Panc1 (cell line): ENCODE measurements around the gene NLRC5. TPM values are rescaled to one million over a fixed set of nuclear protein-coding genes. Genes with fewer than 3 reads are reported as not detected.

Experiments
- ATAC-seq: fragments of 200-7000 bp; cut with Tn5 transposase; 2 replicates; pipeline ENCODE4 v1.9.1; 2020; ENCODE audit warnings: mild to moderate bottlenecking, moderate library complexity
- BruUV-seq: library from RNA; stranded (reverse); fragments of 400-500 nt; replicated peaks from 2 replicates; lab custom pipeline; 2021; lab: Mats Ljungman, UMichigan
- CTCF ChIA-PET: fragments of 300-600 bp; sonication (Branson Sonifier 250); formaldehyde crosslinking; loops from one replicate; lab custom pipeline; 2022; ENCODE audit warnings: antibody characterized with exemption; lab: Charles Lee
- POLR2A ChIA-PET: fragments of 300-600 bp; sonication (Branson Sonifier 250); formaldehyde crosslinking; loops from one replicate; lab custom pipeline; 2022; ENCODE audit warnings: antibody characterized with exemption; lab: Charles Lee
- DNase-seq: peaks from one replicate; pipeline ENCODE4 v3.0.0-alpha.2; 2010; ENCODE audit warnings: low read depth, low spot score
- H3K27ac ChIP-seq: 2 replicates; pipeline ENCODE4 v1.5.1; 2011; ENCODE audit warnings: mild to moderate bottlenecking, low read length, inconsistent platforms
- H3K27me3 ChIP-seq: fragments of 200-500 bp; sonication (Bioruptor generic); 2 replicates; pipeline ENCODE4 v1.6.0; 2014; ENCODE audit warnings: low read length, inconsistent platforms; ENCODE audit not compliant: control insufficient read depth, insufficient read depth
- H3K36me3 ChIP-seq: fragments of 200-500 bp; sonication (Bioruptor generic); 2 replicates; pipeline ENCODE4 v1.5.1; 2014; ENCODE audit warnings: inconsistent platforms, mild to moderate bottlenecking, low read length, moderate library complexity; ENCODE audit not compliant: control insufficient read depth, insufficient read depth
- H3K4me1 ChIP-seq: 2 replicates; pipeline ENCODE4 v1.5.1; 2011; ENCODE audit warnings: inconsistent platforms, mild to moderate bottlenecking, low read length, moderate library complexity; ENCODE audit not compliant: control insufficient read depth, insufficient read depth
- H3K4me3 ChIP-seq, 2 experiments: 2 replicates each; pipeline ENCODE4 v1.5.1; 2011 to 2012; ENCODE audit warnings: low read depth in 2 of 2, low read length in 2 of 2, mild to moderate bottlenecking in 2 of 2, inconsistent platforms in 1 of 2, moderate library complexity in 1 of 2
- H3K9me3 ChIP-seq: fragments of 200-500 bp; sonication (Bioruptor generic); 2 replicates; pipeline ENCODE4 v1.5.1; 2014; ENCODE audit warnings: low read depth, mild to moderate bottlenecking, inconsistent platforms, low read length, moderate library complexity; ENCODE audit not compliant: control insufficient read depth, insufficient read depth
- CTCF ChIP-seq: fragments of 450-650 bp; IDR thresholded peaks from 2 replicates; pipeline ENCODE4 v1.5.1; 2017; ENCODE audit warnings: mild to moderate bottlenecking
- POLR2AphosphoS5 ChIP-seq: IDR thresholded peaks from 2 replicates; pipeline ENCODE4 v1.6.1; 2012; ENCODE audit warnings: mild to moderate bottlenecking, low read depth, low read length, moderate library complexity
- REST ChIP-seq, 2 experiments: IDR thresholded peaks; 2 replicates each; pipeline ENCODE4 v1.6.1; 2011 to 2012; ENCODE audit warnings: low read depth in 2 of 2, control low read depth in 1 of 2, low read length in 1 of 2, mild to moderate bottlenecking in 1 of 2, moderate library complexity in 1 of 2; ENCODE audit not compliant: insufficient read depth in 1 of 2
- SIN3A ChIP-seq: IDR thresholded peaks from 2 replicates; pipeline ENCODE4 v1.6.1; 2012; ENCODE audit warnings: low read depth, mild to moderate bottlenecking, low read length, moderate library complexity, borderline replicate concordance; ENCODE audit not compliant: insufficient read depth
- TCF7L2 ChIP-seq: IDR thresholded peaks from 2 replicates; pipeline ENCODE4 v1.6.1; 2011; ENCODE audit warnings: mild to moderate bottlenecking, low read depth, low read length, inconsistent platforms
- in situ Hi-C: cut with HindIII; loops from 2 replicates; pipeline ENCODE4 v1.10.0; 2016; ENCODE audit warnings: low sequenced_read_pairs, low pct_unique_long_range_greater_than_20kb
- intact Hi-C: fragments of 100-400 bp; cut with micrococcal nuclease; formaldehyde crosslinking; loops from one replicate; pipeline ENCODE4 v1.10.0; 2022; ENCODE audit not compliant: unreplicated experiment
- total RNA-seq: library from RNA; stranded (reverse); gene quantifications from one replicate; pipeline ENCODE4 v1.2.1, GENCODE V29; 2021; ENCODE audit not compliant: unreplicated experiment

The NLRC5 gene
- total RNA-seq, 1 experiment from 2014 or later: 8.8 TPM

- CTCF ChIA-PET: no interaction called here
Observed at GRCh38 chr16:56980201-56980535, 9.2 kb upstream of the NLRC5 start.

GRCh38 chr16:56980792-56981724, 8.3 kb upstream of the NLRC5 start:
- intact Hi-C loops (no loop called here), in situ Hi-C loops (no loop called here)
- no peaks in the 10 kb centered on the region for H3K4me1 ChIP-seq
- ATAC-seq (no peak), DNase-seq (no peak)
- no peaks in the 10 kb centered on the region for H3K27me3 ChIP-seq
- POLR2A ChIA-PET: no interaction called here
- no peak overlapping the region for H3K4me3 ChIP-seq
- TF ChIP-seq POLR2AphosphoS5 (no peak), REST (IDR thresholded peaks at IDR 0.05; ENCODE audit: insufficient read depth in 1 of 2, low read depth in 2 of 2, low read length in 1 of 2) (no peak), SIN3A (no peak), CTCF (no peak), TCF7L2 (no peak)
- no peak overlapping the region for H3K27ac ChIP-seq
- no peaks in the 10 kb centered on the region for H3K9me3 ChIP-seq
- CTCF ChIA-PET: no interaction called here
- no peaks in the 10 kb centered on the region for H3K36me3 ChIP-seq
- no TSS peak for BruUV-seq

More at GRCh38 chr16:56980201-56980535, 9.2 kb upstream of the NLRC5 start:
- ATAC-seq: no peak
- Histone ChIP-seq H3K36me3 (no peaks in the 10 kb centered on the region), H3K4me1 (no peaks in the 10 kb centered on the region), H3K4me3 (no peak overlapping the region), H3K27ac (no peak overlapping the region), H3K9me3 (no peaks in the 10 kb centered on the region), H3K27me3 (no peaks in the 10 kb centered on the region)
- DNase-seq: no peak
- POLR2A ChIA-PET: no interaction called here
- TF ChIP-seq POLR2AphosphoS5 (no peak), TCF7L2 (no peak), CTCF (no peak), SIN3A (no peak), REST (IDR thresholded peaks at IDR 0.05; ENCODE audit: insufficient read depth in 1 of 2, low read depth in 2 of 2, low read length in 1 of 2) (no peak)
- in situ Hi-C loops: no loop called here
- intact Hi-C loops: no loop called here
- BruUV-seq: no TSS peak
